Testis (tissue), 2 donors: ENCODE results near the gene XIRP2.

Experiments used
- POLR2A ChIP-seq: fragments of 450-650 bp; IDR thresholded peaks from one replicate; pipeline ENCODE4 v1.6.1; 2017; ENCODE audit warnings: antibody characterized with exemption, mild to moderate bottlenecking, moderate library complexity
- TF ChIP-seq, protein P1 (sequence below), 3 experiments: fragments of 450-650 bp in 2 of 3; fragments of 200-600 bp in 1 of 3; sonication (generic) in 1 of 3; IDR thresholded peaks; one replicate each; pipeline ENCODE4 v1.5.1; 2016 to 2019; ENCODE audit warnings: antibody characterized with exemption in 3 of 3, mild to moderate bottlenecking in 2 of 3, moderate library complexity in 1 of 3

DNA sequence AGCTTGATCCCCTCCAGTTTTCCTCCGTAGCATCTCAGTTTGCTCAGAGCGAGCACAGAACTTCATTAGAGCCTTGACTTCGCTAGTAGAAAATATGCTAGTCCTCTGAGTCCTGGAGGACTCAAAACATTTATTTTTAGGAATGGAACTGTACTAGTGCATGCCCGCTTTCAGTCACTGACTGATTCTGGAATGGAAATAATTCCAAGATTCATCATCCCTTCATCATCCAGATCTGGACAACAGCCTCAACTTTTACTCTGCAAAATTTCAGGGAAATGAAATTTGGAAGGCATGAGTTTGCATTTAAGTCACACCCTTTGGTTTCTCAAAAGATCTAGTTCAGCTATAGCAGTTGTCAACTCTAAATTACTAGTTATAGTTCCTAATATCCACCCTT, 304.6 kb downstream of the XIRP2 start:
- TF ChIP-seq, protein P1, sequence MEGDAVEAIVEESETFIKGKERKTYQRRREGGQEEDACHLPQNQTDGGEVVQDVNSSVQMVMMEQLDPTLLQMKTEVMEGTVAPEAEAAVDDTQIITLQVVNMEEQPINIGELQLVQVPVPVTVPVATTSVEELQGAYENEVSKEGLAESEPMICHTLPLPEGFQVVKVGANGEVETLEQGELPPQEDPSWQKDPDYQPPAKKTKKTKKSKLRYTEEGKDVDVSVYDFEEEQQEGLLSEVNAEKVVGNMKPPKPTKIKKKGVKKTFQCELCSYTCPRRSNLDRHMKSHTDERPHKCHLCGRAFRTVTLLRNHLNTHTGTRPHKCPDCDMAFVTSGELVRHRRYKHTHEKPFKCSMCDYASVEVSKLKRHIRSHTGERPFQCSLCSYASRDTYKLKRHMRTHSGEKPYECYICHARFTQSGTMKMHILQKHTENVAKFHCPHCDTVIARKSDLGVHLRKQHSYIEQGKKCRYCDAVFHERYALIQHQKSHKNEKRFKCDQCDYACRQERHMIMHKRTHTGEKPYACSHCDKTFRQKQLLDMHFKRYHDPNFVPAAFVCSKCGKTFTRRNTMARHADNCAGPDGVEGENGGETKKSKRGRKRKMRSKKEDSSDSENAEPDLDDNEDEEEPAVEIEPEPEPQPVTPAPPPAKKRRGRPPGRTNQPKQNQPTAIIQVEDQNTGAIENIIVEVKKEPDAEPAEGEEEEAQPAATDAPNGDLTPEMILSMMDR (IDR thresholded peaks at IDR 0.05): no peak
- no peak for TF ChIP-seq POLR2A
